D341Med (cell line): ENCODE measurements around the gene PHGDH.
A peak's percentile ranks its signal among the peaks of the same experiment; 100 is the strongest.
"Not testable (repeated sequence)": the region's sequence is repeated elsewhere in the genome, so short reads cannot be mapped to it uniquely, and the experiment has no call there.

Experiments
- DNase-seq: peaks from one replicate; pipeline ENCODE4 v3.0.0; 2012; ENCODE audit warnings: low spot score

The PHGDH gene

DNA sequence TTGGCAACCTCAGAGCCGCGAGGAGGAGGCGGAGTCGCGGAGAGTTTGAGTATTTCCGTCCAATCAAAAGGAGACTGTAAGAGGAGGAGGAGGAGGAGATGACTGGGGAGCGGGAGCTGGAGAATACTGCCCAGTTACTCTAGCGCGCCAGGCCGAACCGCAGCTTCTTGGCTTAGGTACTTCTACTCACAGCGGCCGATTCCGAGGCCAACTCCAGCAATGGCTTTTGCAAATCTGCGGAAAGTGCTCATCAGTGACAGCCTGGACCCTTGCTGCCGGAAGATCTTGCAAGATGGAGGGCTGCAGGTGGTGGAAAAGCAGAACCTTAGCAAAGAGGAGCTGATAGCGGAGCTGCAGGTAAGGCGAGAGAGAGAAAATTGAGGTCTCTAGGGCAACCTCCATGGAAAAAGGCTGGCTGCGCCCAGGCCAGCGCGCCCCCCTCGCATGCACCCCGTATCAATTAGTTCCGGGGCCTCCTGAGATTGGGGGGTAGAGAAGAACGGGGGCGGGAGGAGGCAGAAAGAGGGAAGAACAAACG, at the start of gene PHGDH:
Gene PHGDH (plus strand): TSS at position 131 of the 538 bp plus-strand sequence. CDS start 89 bp downstream, at position 220.
- peak; percentile 87 for DNase-seq

DNA sequence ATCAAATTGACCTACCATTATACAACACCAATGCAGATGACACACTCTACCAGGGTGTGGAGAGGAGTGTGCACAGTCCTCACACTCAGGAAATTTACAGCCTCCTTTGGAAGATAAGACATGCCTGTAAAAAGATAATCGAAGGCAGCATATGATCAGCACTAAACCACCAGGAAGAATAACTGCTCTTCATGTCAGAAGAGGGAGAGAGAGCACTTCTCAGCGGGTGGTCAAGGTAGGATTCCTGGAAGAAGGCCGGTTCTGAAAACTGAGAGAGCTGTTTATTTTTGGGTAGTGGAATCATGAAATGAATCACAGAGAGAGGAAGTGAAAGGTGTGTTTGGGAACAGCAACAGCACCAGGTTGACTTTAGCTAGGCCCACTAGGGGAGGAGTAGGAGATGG, 49.7 kb upstream of the PHGDH start:
- no peak for DNase-seq

DNA sequence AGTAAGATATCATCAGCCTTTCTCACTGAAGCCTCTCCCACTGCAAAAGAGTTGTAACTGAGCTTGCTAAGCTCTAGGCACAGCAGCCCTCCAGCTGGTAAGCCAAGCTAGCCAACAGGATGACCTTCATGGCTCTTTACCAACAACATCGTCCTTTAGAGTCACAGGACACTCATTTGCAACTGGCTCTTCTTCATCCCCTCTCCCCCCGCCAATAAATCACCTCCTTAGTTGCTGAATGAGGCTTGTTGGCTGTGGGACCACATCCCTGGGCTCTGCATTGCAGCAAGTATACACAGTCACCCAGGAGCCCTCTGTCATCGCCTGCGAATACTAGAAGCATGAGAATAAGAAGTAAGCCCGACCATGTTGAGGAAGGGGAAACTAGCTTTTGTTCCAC, 47.7 kb upstream of the PHGDH start:
- DNase-seq = no peak

DNA sequence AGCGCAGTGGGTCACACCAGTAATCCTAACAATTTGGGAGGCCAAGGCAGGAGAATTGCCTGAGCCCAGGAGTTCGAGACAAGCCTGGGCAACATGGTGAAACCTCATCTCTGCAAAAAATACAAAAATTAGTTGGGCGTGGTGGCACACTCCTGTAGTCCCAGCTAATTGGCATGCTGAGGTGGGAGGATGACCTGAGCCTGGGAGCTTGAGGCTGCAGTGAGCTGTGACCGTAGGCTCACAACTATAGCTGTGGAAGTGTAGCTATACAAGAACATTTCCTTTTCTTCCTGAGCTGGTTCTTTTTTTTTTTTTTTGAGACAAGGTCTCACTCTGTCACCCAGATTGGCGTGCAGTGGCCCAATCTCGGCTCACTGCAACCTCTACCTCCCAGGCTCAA, 44.6 kb upstream of the PHGDH start:
- no peak for DNase-seq

DNA sequence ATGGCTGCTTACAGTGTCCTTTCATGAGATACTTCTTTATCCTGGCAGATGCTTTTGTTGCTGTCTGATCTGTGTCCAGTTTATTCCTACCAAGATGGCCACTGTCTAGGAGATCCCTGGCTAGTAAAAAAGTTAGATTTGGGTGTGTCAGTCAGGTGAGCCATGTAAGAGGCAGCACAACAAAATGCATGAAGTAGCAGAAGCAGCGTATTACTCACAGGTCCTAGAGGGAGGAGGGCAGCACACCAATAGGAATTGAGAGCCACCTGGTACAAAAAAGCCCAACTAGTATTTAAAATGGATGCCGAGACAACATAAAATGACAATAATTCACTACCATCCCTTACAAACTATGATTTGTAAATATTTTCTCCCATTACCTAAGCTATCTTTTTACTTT, 40.8 kb upstream of the PHGDH start:
- DNase-seq = no peak

DNA sequence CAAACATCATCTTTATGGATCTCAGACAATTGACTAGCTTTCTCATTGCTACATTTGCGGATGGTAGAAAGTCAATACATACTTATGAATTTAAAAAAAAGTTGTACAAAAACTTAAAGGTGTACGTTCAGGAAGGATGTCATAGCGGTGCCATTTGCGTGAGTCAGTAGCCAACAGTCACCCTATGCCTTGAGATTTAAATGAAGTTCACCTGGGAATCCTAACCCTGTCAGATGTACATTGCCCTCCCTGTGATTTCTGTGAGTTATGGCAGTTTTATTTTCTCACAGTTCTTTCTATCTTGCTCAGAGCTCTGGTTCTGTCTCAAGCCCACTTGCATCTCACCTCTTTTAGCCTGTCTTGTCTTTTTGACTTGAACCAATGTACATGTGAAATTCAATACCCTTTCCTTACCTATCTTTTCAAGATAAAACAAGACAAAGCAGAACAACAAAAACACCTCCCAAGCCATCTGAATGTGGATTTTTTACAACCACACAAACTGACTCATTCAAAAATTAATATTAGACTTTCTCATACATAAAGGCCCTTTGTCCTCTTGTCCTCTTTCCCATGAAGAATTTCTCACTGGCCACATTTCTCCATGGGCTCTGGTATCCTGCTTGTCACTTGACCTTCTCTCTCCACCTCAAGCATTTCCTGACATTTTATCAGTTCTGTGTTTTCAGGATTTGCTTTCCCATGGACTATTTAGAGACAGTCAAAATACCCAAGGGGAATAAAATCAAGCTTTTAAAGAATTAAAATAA, 38.4 kb upstream of the PHGDH start:
- DNase-seq = no peak

DNA sequence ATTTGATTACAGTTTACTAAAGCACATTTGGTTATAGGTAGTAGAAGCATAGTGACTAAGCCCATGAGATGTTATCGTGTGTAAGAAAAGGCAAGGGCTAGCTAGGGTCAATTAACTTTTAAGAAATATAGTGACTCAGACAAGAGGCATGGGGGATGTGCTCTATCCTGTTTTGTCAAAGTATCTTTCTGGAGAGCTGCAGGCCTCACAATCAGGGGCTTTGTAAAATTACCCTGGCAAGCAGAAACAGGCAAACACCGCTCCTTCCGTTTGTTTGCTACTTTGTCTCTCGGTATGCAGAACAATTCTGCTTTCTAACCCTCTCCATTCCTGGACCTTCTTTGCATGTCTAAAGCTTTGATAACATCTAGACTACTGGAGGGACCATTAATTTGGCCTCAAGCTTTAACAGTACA, 37.6 kb upstream of the PHGDH start:
- no peak for DNase-seq

DNA sequence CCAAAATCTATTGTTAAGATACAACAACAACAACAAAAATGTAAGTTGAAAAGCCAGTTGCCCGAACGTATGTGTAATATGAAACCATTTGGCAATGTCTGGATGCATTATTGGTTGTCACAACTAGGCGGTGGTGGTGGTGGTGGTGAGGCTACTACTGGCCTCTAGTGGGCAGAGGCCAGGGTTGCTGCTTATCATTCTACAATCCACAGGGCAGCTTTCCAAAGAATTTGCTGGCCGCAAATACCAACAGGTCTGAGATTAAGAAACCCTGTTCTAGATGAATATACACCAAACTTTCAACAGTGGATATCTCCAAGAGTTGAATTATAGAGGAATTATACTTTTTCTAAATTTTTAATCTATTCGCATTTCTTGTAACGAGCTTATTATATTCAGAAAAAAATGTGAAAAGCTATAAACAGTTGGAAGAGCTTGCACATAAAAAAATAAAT, 36.9 kb upstream of the PHGDH start:
- DNase-seq = peak; percentile 54

DNA sequence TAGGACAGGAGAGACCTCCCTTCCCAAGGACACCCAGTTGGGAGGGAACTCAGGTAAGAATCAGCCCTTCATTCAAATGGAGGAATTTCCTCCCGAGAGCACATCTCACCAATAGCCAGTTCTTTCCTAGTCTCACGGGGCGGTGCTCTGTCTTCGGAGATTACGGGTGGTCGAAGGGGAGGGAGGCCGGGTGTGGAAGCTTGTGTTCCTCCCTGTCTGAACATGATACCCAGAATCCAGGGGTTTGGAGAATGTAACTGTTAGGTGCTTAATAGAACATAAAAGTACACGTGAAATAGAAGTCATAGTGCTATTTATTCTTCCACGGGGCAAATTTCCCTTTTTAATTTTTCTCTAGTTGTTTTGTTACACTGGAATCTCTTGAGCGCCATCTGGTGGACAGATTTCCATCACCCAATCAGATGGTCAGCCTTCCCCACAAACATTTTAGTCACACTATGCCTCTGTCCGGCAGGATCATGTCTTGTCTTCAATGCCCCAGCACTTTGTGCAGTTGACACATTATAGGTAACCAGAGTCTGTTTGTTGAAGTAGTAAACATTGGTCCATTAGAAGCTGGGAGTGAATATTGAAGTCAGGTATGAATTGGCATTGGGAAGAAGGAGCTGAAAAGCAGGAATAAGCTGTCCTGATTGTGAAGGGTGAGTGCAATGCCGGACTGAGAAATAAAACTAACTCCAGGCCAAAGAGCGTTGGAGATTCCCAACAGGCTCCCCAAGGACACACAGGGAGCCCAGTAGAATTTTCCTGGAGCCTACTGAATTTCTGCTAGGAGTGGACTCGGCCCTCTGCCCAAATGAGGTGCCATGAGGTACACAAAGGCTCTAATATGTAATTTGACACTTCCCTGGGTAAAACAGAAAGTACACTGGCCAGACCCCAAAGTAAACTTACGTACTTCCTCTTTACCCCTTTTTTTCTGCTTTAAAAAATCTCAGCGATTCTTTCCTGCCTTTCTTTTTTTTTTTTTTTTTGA, 36.1 kb upstream of the PHGDH start:
- DNase-seq = peak; percentile 68

DNA sequence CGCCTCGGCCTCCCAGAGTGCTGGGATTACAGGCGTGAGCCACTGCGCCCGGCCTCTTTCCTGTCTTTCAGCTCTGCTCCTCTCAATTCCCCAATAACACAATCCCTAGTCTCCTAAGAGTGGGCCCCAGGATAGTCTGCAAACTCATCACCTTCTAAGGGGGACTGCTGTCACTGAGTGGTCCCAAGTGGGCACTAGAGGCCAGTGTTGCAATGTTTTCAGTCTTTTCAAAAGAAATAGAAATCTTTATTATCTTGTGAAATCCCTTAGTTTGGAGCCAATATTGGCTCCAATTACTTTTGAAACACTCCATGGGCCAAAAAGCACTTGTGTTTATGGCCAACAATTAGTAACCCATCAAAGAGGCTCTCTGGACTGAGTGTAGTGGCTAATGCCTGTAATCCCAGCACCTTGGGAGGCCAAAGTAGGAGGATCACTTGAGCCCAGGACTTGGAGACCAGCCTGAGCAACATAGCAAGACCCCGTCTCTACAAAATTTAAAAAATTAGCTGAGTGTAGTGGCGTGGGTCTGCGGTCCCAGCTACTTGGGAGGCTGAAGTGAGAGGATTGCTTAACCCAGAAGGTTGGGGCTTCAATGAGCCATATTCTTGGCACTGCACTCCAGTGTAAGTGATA, 35.0 kb upstream of the PHGDH start:
- DNase-seq = no peak

DNA sequence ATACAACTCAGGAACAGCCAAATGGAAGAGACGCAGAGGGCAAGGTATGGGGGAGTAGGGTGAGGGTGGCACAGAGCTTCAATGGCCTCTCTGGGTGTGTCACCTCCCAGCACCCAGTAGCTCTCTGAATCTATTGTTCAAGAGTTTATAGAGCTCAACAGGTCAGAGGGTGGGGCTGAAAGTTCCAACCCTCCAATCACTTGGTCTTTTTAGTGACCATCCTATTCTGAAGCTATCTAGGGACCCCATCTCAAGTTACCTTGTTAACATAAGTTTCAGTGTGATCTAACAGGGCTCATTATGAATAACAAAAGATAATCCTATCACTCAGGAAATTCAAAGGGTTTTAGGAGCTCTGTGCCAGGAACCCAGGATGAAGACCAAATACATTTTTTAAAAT, 32.5 kb upstream of the PHGDH start:
- DNase-seq = no peak

DNA sequence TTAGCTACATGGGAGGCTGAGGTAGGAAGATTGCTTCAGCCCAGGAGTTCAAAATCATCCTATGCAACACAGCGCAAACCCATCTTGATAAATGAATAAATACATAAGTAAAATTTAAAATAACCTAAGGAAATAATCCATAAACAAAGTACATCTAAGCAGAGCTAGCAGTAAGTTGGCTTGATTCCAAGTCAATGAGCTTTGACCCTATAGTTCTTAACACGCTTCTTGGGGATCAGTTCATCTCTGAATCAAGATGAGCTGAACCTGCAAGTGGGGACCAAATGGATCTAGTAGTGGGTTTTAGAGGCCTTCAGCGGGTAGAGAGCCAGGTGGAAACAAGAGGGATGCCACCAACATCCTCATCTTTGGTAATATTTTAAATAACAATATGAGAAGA, 31.5 kb upstream of the PHGDH start:
- no peak for DNase-seq

DNA sequence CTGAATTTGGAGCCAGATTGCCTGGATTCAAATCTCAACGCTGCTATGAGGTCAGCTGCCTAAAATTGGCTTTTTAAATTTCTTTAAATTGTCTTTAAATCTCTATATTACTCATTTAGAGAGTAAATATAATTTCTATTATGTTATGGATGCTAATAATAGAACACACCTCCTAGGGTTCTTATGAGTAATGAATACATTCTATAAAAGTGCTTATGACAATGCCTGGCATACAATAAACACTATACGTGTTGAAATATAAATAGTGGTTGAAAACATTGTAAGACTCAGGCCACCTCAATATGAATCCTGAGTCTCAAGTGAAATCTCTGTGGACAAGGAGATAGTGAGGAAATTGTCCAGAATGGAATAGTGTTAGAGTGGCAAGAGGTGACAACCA, 31.0 kb upstream of the PHGDH start:
- no peak for DNase-seq

DNA sequence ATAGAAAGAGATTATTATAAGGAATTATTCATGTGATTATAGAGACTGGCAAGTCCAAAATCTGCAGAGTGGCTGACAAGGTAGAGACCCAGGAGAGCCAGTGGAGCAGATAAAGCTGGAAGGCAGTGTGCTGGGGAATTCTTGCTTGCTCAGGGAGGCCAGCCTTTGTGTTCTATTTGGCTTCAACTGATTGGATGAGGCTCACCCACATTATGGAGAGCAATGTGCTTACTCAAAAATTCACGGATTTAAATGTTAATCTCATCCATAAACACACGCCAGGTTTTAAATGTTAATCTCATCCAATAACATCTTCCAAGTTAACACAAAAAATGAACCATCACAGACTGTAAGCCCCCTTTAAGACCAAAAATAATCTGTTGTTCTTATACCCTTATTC, 30.2 kb upstream of the PHGDH start:
- DNase-seq = no peak

DNA sequence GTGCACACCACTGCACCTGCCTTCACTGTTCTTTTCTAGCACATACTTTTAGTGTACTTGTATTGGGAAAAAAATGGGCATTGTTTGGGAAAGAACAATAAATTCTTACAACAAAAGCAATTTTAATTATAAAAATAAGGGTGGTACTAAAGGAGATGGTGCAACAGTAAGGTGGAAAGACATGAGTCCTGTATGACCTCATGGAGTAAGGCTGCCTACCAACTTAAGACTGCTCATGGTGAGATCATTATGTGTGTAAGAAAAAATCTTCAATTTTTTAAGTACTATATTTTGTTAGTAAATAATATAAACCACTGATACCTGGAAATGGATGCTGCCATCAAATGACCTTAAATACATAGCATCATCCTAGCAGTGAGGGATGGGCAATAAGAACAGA, 29.6 kb upstream of the PHGDH start:
- DNase-seq = no peak

DNA sequence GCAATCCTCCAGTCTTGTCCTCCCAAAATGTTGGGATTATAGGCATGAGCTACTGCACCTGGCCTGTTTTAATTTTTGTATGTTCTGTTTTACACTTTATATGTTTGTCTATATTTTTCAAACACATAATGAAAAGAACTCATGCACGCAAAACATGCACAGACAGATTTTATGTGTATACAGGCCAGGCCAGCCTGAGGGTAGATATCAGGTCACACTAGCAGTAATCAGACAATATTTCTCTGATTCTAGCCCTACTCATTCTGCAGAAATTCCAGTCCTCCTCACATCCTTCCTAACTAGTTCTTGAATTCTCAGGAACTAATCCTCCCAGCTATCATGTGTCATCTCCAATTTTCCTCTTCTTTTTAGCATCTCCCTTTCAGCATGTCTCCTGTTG, 27.8 kb upstream of the PHGDH start:
- no peak for DNase-seq

DNA sequence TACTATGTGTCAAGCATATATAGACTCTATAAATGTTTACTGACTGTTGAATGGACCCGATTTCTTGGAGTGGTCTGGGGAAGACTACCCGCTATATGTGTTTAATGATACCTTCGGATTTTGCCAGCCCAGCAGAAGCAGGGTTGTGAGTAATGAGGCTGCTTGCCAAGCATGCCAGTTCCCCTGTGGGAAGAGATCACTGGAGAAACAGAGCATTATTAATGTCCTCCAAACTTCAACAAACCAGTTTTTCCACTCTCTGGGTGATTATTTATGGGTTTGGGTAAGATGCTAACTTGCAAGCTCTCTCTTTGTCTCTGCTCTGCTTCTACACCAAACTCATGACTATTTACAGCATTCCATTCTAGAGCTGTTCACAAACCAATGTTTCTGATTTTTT, 25.1 kb upstream of the PHGDH start:
- DNase-seq = no peak

DNA sequence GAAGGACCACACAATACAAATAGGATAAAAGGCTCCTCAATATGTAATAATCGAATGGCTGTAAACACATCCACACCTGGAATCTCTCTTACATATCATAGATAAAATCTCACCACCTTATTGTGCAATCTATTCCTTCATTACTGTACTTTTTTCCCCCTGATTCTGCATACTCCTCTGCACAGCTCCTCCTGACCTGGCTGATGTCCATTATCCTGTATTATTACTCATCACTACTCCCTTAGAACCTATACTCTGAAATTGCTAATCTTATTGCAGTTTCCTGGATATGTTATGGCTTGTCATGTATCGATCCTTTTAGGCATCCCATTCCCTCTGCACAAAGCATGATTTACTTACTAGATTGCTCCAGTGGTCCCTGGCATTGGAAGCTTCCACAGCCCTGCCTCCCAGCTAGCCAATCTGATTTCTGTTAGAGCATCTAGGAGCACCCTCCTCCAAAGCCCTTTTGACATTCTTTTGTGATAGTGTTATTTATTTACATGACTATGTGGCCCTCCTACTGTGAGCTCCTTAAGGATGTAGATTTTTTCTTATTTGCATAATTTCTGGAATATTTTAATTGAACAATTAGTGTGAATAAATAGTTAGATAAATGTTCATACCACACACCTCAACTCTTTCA, 24.2 kb upstream of the PHGDH start:
- no peak for DNase-seq

DNA sequence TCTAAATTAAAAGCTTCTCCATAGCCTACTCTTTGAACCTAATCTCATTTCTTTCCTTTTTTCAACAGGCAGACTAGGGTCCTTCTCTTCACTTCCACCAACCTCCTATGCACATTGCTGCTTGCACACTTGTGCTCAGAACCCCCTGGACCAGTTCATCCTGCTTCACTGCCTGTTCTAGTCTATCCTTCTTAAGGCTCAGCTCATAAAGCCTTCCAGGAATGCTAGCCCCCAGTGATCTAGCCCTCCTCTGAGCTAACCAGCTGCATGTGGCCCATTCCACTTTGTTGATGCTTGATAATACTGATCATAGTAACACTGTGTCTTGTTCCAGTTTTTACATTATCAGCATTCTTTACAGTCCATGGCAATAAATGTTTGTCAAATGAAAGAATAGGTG, 22.9 kb upstream of the PHGDH start:
- DNase-seq = no peak

DNA sequence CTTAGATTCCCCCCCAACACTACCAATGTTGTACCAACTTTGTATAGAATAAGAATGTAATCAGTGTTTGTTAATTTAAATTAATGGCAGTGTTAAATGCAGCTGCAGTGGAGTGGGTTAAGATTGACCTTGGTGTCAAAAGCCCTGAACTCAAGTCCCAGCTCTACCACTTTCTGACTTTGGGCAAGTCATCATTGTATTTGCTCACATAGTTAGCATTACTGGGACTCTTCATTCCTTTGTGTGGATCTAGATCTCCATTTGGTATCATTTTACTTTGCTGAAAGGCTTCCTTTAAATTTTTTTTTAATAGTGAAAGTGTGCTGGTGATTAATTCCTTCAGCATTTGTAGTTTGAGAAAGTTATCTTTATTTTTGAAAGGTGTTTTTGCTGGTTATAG, 22.2 kb upstream of the PHGDH start:
- no peak for DNase-seq

DNA sequence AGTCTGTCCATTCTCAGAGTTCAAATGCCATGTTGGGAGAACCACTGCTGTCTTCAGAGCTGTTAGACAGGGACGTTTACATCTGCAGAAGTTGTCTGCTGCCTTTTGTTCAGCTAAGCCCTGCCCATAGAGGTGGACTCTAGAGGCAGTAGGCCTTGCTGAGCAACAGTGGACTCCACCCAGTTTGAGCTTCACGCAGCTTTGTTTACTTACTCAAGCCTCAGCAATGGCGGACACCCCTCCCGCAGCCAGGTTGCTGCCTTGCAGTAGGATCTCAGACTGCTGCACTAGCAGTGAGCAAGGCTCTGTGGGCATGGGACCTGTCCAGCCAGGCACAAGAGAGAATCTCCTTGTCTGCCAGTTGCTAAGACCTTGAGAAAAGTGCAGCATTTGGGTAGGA, 14.9 kb upstream of the PHGDH start:
- not testable (repeated sequence) for DNase-seq

DNA sequence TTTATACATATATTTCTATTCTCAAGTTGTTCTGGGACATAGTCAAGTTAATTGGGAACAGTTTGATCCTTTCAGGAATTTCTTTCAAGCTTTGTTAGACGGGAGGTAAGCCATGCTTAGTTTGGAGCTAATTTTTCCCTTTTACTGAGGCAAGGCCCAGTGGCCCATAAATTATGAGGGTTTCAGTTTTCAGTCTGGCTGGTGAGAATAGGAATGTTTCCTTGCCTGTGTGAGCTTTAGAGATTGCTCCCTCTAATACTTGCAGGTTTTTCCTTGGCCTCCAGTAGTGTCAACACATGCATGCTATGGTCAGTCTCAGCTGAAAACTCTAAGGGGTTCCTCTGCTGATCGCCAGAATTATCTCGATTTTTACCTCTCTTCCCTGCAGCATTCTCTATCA, 14.1 kb upstream of the PHGDH start:
- no peak for DNase-seq
